ENCODE measurements around the gene NEMF. TPM values are rescaled to one million over a fixed set of nuclear protein-coding genes. Genes with fewer than 3 reads are reported as not detected.
A peak's percentile ranks its signal among the peaks of the same experiment; 100 is the strongest.

Gene NEMF
- total RNA-seq, 1 donor from 2014 or later: 61.5 TPM

DNA sequence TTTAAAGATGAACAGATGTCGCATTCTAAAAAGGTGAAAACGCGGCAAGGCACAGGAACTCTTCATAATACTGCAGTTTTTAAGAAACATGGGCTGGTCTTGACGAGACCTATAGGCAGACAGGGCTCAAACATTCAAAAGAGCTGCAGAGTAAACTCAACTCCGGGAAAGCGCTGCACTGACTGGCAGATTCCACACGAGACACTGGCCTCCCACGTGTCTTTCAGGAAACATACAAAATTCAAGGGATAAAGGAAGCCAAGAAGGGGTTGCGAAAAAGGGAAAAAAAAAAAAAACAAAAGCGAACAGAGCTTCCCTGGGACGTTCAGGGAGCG, 39.7 kb upstream of the NEMF start:
- H3K36me3 Mint-ChIP-seq (ENCODE audit: low read depth, unreplicated experiment): peaks cover 11% of the 10 kb centered on the region
- DNase-seq (ENCODE audit: low read depth) (peak; percentile 73), FAIRE-seq (no peak)

DNA sequence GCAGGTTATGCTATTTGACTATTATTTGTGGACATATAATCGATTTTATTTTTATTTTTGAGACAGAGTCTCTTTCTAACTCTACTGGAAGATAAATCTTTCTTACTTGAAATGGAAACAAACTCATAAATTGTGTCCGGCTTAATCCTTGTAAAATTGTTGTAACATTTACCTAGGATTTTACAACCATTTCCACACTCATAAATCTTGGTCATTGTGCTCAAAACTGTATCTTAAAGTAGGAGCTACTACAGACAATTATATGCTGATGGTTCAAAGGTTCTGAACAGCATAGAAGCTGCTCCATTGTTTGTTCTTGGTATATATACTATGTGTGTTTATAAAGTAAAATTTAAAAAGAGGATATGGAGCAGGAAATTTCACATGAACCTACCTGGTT, 35.7 kb upstream of the NEMF start:
- DNase-seq (ENCODE audit: low read depth) (no peak), FAIRE-seq (no peak)
- Mint-ChIP-seq H3K9me3 (ENCODE audit: unreplicated experiment) (no peaks in the 10 kb centered on the region), H3K4me3 (ENCODE audit: unreplicated experiment) (no peak overlapping the region), H3K4me1 (ENCODE audit: low read depth, unreplicated experiment) (peaks cover 6% of the 10 kb centered on the region), H3K27ac (ENCODE audit: unreplicated experiment) (no peak overlapping the region), H3K36me3 (ENCODE audit: low read depth, unreplicated experiment) (no peaks in the 10 kb centered on the region), H3K27me3 (ENCODE audit: low read depth, unreplicated experiment) (no peaks in the 10 kb centered on the region)
- TF ChIP-seq EZH2 (IDR thresholded peaks at IDR 0.05; ENCODE audit: insufficient read depth, low read length): no peak
- TF ChIP-seq, protein P1, sequence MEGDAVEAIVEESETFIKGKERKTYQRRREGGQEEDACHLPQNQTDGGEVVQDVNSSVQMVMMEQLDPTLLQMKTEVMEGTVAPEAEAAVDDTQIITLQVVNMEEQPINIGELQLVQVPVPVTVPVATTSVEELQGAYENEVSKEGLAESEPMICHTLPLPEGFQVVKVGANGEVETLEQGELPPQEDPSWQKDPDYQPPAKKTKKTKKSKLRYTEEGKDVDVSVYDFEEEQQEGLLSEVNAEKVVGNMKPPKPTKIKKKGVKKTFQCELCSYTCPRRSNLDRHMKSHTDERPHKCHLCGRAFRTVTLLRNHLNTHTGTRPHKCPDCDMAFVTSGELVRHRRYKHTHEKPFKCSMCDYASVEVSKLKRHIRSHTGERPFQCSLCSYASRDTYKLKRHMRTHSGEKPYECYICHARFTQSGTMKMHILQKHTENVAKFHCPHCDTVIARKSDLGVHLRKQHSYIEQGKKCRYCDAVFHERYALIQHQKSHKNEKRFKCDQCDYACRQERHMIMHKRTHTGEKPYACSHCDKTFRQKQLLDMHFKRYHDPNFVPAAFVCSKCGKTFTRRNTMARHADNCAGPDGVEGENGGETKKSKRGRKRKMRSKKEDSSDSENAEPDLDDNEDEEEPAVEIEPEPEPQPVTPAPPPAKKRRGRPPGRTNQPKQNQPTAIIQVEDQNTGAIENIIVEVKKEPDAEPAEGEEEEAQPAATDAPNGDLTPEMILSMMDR (IDR thresholded peaks at IDR 0.05; ENCODE audit: insufficient read depth, low read depth, low read length): no peak
- no peaks in the 10 kb centered on the region for H3K36me3 ChIP-seq (ENCODE audit: insufficient read depth, low read length)
- no peaks in the 10 kb centered on the region for H3K27me3 ChIP-seq (ENCODE audit: insufficient read depth, low read length)
- H3K79me2 ChIP-seq (ENCODE audit: insufficient read depth, low read length): peaks cover 8% of the 10 kb centered on the region
- H3K4me2 ChIP-seq (ENCODE audit: low read length): no peak overlapping the region
- H3K4me3 ChIP-seq (ENCODE audit: insufficient read depth, low read depth, low read length): no peak overlapping the region
- H3K9me3 ChIP-seq (ENCODE audit: insufficient read depth, low read depth, low read length): no peaks in the 10 kb centered on the region
- H2AFZ ChIP-seq (ENCODE audit: low read depth, low read length): no peak overlapping the region
- H4K20me1 ChIP-seq (ENCODE audit: insufficient read depth, low read length): no peaks in the 10 kb centered on the region
- no peak overlapping the region for H3K27ac ChIP-seq (ENCODE audit: low read depth, low read length)
- H3K9ac ChIP-seq (ENCODE audit: low read length): no peak overlapping the region
- H3K4me1 ChIP-seq (ENCODE audit: insufficient read depth, low read length): no peaks in the 10 kb centered on the region

More for the DNA sequence above, 39.7 kb upstream of the NEMF start:
- H3K4me1 ChIP-seq (ENCODE audit: insufficient read depth, low read length): peaks cover 8% of the 10 kb centered on the region
- TF ChIP-seq, protein P1 (IDR thresholded peaks at IDR 0.05; ENCODE audit: insufficient read depth, low read depth, low read length): no peak
- no peak for TF ChIP-seq EZH2 (IDR thresholded peaks at IDR 0.05; ENCODE audit: insufficient read depth, low read length)
- H2AFZ ChIP-seq (ENCODE audit: low read depth, low read length): peak overlapping the region; percentile 95
- no peaks in the 10 kb centered on the region for H3K9me3 ChIP-seq (ENCODE audit: insufficient read depth, low read depth, low read length)
- H3K79me2 ChIP-seq (ENCODE audit: insufficient read depth, low read length): peaks cover 48% of the 10 kb centered on the region
- no peaks in the 10 kb centered on the region for H3K27me3 ChIP-seq (ENCODE audit: insufficient read depth, low read length)
- peak overlapping the region; percentile 97 for H3K4me3 Mint-ChIP-seq (ENCODE audit: unreplicated experiment)
- H3K27ac Mint-ChIP-seq (ENCODE audit: unreplicated experiment): peak overlapping the region; percentile 100
- peaks cover 14% of the 10 kb centered on the region for H3K4me1 Mint-ChIP-seq (ENCODE audit: low read depth, unreplicated experiment)
- H3K27me3 Mint-ChIP-seq (ENCODE audit: low read depth, unreplicated experiment): no peaks in the 10 kb centered on the region
- H3K9ac ChIP-seq (ENCODE audit: low read length): peak overlapping the region; percentile 98
- peak overlapping the region; percentile 98 for H3K27ac ChIP-seq (ENCODE audit: low read depth, low read length)
- peaks cover 13% of the 10 kb centered on the region for H3K36me3 ChIP-seq (ENCODE audit: insufficient read depth, low read length)
- peaks cover 36% of the 10 kb centered on the region for H4K20me1 ChIP-seq (ENCODE audit: insufficient read depth, low read length)
- H3K4me2 ChIP-seq (ENCODE audit: low read length): peak overlapping the region; percentile 94
- no peaks in the 10 kb centered on the region for H3K9me3 Mint-ChIP-seq (ENCODE audit: unreplicated experiment)
- H3K4me3 ChIP-seq (ENCODE audit: insufficient read depth, low read depth, low read length): peak overlapping the region; percentile 96

DNA sequence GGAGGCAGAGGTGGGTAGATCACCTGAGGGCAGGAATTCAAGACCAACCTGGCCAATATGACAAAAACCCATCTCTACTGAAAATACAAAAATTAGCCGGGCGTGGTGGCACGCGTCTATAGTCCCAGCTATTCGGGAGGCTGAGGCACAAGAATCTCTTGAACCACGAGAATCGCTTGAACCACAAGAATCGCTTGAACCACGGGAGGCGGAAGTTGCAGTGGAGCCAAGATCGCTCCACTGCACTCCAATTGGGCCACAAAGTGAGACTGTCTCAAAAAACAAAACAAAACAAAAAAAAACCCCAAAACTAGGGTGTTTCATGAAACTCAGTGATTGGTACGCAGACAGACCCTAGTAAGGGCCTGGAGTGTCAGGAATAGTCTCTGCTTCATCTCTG, 33.9 kb upstream of the NEMF start:
- H3K9me3 Mint-ChIP-seq (ENCODE audit: unreplicated experiment): no peaks in the 10 kb centered on the region
- Histone ChIP-seq H3K9me3 (ENCODE audit: insufficient read depth, low read depth, low read length) (no peaks in the 10 kb centered on the region), H3K4me3 (ENCODE audit: insufficient read depth, low read depth, low read length) (no peak overlapping the region), H3K9ac (ENCODE audit: low read length) (no peak overlapping the region), H2AFZ (ENCODE audit: low read depth, low read length) (no peak overlapping the region), H3K27me3 (ENCODE audit: insufficient read depth, low read length) (no peaks in the 10 kb centered on the region), H4K20me1 (ENCODE audit: insufficient read depth, low read length) (no peaks in the 10 kb centered on the region), H3K79me2 (ENCODE audit: insufficient read depth, low read length) (no peaks in the 10 kb centered on the region), H3K27ac (ENCODE audit: low read depth, low read length) (no peak overlapping the region), H3K36me3 (ENCODE audit: insufficient read depth, low read length) (no peaks in the 10 kb centered on the region), H3K4me2 (ENCODE audit: low read length) (no peak overlapping the region), H3K4me1 (ENCODE audit: insufficient read depth, low read length) (no peaks in the 10 kb centered on the region)
- no peaks in the 10 kb centered on the region for H3K27me3 Mint-ChIP-seq (ENCODE audit: low read depth, unreplicated experiment)
- H3K4me3 Mint-ChIP-seq (ENCODE audit: unreplicated experiment): no peak overlapping the region
- no peak for FAIRE-seq
- no peaks in the 10 kb centered on the region for H3K36me3 Mint-ChIP-seq (ENCODE audit: low read depth, unreplicated experiment)
- DNase-seq (ENCODE audit: low read depth): no peak
- H3K27ac Mint-ChIP-seq (ENCODE audit: unreplicated experiment): no peak overlapping the region
- no peaks in the 10 kb centered on the region for H3K4me1 Mint-ChIP-seq (ENCODE audit: low read depth, unreplicated experiment)
- TF ChIP-seq, protein P1 (IDR thresholded peaks at IDR 0.05; ENCODE audit: insufficient read depth, low read depth, low read length): no peak
- TF ChIP-seq EZH2 (IDR thresholded peaks at IDR 0.05; ENCODE audit: insufficient read depth, low read length): no peak
